GM11168 (cell line): ENCODE data around the gene DIP2B.

ENCODE experiments used
- in situ Hi-C: fragments of 300-500 bp; cut with MboI; formaldehyde crosslinking; loops from one replicate; pipeline ENCODE4 v1.12.0; 2022; ENCODE audit warnings: low sequenced_read_pairs; ENCODE audit not compliant: unreplicated experiment

Gene DIP2B

GRCh38 chr12:50787618-50788017, 282.8 kb downstream of the DIP2B start:
- in situ Hi-C loops = no loop called here

- in situ Hi-C loops = no loop called here
These were observed 283.8 kb downstream of the DIP2B start for GRCh38 chr12:50788561-50788960.

GRCh38 chr12:50790081-50790480, 285.3 kb downstream of the DIP2B start:
- in situ Hi-C loops = no loop called here
